Measurements from ENCODE around the gene SRPX2.
A peak's percentile ranks its signal among the peaks of the same experiment; 100 is the strongest.

The SRPX2 gene, protein sequence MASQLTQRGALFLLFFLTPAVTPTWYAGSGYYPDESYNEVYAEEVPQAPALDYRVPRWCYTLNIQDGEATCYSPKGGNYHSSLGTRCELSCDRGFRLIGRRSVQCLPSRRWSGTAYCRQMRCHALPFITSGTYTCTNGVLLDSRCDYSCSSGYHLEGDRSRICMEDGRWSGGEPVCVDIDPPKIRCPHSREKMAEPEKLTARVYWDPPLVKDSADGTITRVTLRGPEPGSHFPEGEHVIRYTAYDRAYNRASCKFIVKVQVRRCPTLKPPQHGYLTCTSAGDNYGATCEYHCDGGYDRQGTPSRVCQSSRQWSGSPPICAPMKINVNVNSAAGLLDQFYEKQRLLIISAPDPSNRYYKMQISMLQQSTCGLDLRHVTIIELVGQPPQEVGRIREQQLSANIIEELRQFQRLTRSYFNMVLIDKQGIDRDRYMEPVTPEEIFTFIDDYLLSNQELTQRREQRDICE

DNA sequence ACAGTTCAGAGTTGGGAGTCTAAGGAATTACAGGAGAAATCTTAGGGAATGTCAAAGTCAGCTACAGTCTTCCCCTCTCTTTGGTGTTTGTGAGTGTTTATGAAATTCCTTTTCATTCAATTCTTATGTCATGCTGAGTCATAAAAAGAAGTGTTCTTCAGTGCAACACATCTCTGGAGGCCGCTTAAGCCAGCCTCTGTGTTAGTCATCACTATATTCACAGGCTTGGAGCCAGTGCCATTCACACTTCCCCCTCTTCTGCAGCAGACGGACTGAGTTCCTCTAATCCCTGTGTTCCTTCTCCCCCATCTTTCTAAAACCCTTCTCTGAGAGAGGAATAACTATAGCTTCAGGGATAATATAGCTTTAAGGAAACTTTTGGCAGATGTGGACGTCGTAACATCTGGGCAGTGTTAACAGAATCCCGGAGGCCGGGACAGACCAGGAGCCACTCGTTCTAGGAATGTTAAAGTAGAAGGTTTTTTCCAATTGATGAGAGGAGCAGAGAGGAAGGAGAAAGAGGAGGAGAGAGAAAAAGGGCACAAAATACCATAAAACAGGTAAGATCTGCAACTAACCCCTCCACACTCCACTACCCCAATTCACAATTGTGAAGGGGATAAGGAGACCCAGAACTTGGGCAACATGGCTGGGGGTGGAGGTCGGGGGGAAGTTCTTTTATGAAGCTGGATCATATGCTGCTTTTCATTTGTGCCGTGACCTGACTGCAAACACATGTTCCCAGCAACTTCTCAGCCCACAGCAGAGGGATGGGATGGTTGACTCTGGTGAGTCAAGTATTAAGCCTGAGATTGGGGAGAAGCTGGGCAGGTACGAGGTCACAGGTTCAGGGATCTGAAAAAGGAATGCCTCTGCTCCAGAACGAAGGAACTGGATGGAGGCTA lies at the start of gene SRPX2:
TSS of gene SRPX2 (plus strand) at position 244 of the 905 bp plus-strand sequence. CDS start 2,124 bp downstream, outside the sequence.
- no peaks in the 10 kb centered on the region for H3K9me3 Mint-ChIP-seq
- H3K36me3 Mint-ChIP-seq (ENCODE audit: low read depth), result no peaks in the 10 kb centered on the region
- H3K27ac Mint-ChIP-seq, result no peak within 1 kb of the TSS
- no peak for DNase-seq
- no peak within 1 kb of the TSS for H3K4me3 Mint-ChIP-seq
- H3K27me3 Mint-ChIP-seq, result peaks cover 72% of the 10 kb centered on the region
- no peaks in the 10 kb centered on the region for H3K4me1 Mint-ChIP-seq (ENCODE audit: low read depth)

GRCh38 chrX:100596601-100597000 lies 47.4 kb upstream of the SRPX2 start:
- Mint-ChIP-seq H3K27me3 (peaks cover 64% of the 10 kb centered on the region), H3K9me3 (no peaks in the 10 kb centered on the region), H3K27ac (no peak overlapping the region), H3K36me3 (ENCODE audit: low read depth) (no peaks in the 10 kb centered on the region), H3K4me3 (no peak overlapping the region), H3K4me1 (ENCODE audit: low read depth) (peaks cover 10% of the 10 kb centered on the region)
- DNase-seq, result no peak

DNA sequence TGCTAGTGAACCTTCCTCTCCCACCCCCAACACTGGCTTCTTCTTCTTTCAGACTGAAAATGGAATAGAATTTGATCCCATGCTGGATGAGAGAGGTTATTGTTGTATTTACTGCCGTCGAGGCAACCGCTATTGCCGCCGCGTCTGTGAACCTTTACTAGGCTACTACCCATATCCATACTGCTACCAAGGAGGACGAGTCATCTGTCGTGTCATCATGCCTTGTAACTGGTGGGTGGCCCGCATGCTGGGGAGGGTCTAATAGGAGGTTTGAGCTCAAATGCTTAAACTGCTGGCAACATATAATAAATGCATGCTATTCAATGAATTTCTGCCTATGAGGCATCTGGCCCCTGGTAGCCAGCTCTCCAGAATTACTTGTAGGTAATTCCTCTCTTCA lies 44.5 kb upstream of the SRPX2 start:
- Mint-ChIP-seq H3K9me3 (no peaks in the 10 kb centered on the region), H3K4me3 (no peak overlapping the region), H3K27me3 (peaks cover 51% of the 10 kb centered on the region), H3K27ac (no peak overlapping the region), H3K36me3 (ENCODE audit: low read depth) (no peaks in the 10 kb centered on the region), H3K4me1 (ENCODE audit: low read depth) (peaks cover 10% of the 10 kb centered on the region)
- no peak for DNase-seq

- no peaks in the 10 kb centered on the region for H3K9me3 Mint-ChIP-seq
- DNase-seq, result no peak
- peaks cover 10% of the 10 kb centered on the region for H3K4me1 Mint-ChIP-seq (ENCODE audit: low read depth)
- no peaks in the 10 kb centered on the region for H3K36me3 Mint-ChIP-seq (ENCODE audit: low read depth)
- H3K27ac Mint-ChIP-seq, result no peak overlapping the region
- H3K4me3 Mint-ChIP-seq, result no peak overlapping the region
- peaks cover 47% of the 10 kb centered on the region for H3K27me3 Mint-ChIP-seq
Observed at GRCh38 chrX:100600340-100600739, 43.7 kb upstream of the SRPX2 start.

GRCh38 chrX:100600758-100601157 lies 43.2 kb upstream of the SRPX2 start:
- Mint-ChIP-seq H3K27ac (no peak overlapping the region), H3K27me3 (peaks cover 46% of the 10 kb centered on the region), H3K36me3 (ENCODE audit: low read depth) (no peaks in the 10 kb centered on the region), H3K9me3 (no peaks in the 10 kb centered on the region), H3K4me3 (no peak overlapping the region), H3K4me1 (ENCODE audit: low read depth) (peaks cover 10% of the 10 kb centered on the region)
- no peak for DNase-seq

DNA sequence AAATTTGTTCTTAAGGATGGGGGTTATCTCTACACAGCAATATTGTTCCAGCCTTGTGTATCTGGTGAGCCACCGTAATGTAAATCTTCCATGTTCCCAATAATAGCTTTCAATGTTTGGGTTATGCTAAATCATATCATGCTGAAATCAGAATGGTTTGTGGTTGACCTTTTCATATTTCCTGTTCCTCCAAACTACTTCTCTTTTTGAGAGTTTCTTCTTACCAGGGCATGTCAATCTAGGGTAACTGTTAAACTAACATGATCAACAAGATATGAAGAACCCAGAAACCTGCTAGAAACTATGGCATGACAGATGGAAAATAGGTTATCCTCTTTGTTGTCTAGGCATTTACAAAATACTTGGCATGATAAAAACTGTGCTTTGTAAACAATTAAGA lies 37.2 kb upstream of the SRPX2 start:
- Mint-ChIP-seq H3K27ac (no peak overlapping the region), H3K4me3 (no peak overlapping the region), H3K36me3 (ENCODE audit: low read depth) (no peaks in the 10 kb centered on the region), H3K9me3 (no peaks in the 10 kb centered on the region), H3K4me1 (ENCODE audit: low read depth) (peaks cover 10% of the 10 kb centered on the region), H3K27me3 (peaks cover 60% of the 10 kb centered on the region)
- no peak for DNase-seq

- H3K4me3 Mint-ChIP-seq, result no peak overlapping the region
- H3K9me3 Mint-ChIP-seq, result no peaks in the 10 kb centered on the region
- peaks cover 75% of the 10 kb centered on the region for H3K27me3 Mint-ChIP-seq
- no peak overlapping the region for H3K27ac Mint-ChIP-seq
- no peak for DNase-seq
- no peaks in the 10 kb centered on the region for H3K36me3 Mint-ChIP-seq (ENCODE audit: low read depth)
- H3K4me1 Mint-ChIP-seq (ENCODE audit: low read depth), result peaks cover 10% of the 10 kb centered on the region
Observed at GRCh38 chrX:100609591-100609990, 34.4 kb upstream of the SRPX2 start.

- Mint-ChIP-seq H3K4me3 (no peak overlapping the region), H3K27ac (no peak overlapping the region), H3K36me3 (ENCODE audit: low read depth) (no peaks in the 10 kb centered on the region), H3K4me1 (ENCODE audit: low read depth) (peaks cover under 1% of the 10 kb centered on the region), H3K27me3 (peaks cover 72% of the 10 kb centered on the region), H3K9me3 (no peaks in the 10 kb centered on the region)
- DNase-seq, result no peak
Observed at GRCh38 chrX:100611951-100612350, 32.0 kb upstream of the SRPX2 start.

- no peaks in the 10 kb centered on the region for H3K4me1 Mint-ChIP-seq (ENCODE audit: low read depth)
- H3K9me3 Mint-ChIP-seq, result no peaks in the 10 kb centered on the region
- H3K4me3 Mint-ChIP-seq, result no peak overlapping the region
- H3K36me3 Mint-ChIP-seq (ENCODE audit: low read depth), result no peaks in the 10 kb centered on the region
- H3K27me3 Mint-ChIP-seq, result peaks cover 62% of the 10 kb centered on the region
- no peak overlapping the region for H3K27ac Mint-ChIP-seq
- no peak for DNase-seq
Observed at GRCh38 chrX:100615005-100615404, 29.0 kb upstream of the SRPX2 start.

DNA sequence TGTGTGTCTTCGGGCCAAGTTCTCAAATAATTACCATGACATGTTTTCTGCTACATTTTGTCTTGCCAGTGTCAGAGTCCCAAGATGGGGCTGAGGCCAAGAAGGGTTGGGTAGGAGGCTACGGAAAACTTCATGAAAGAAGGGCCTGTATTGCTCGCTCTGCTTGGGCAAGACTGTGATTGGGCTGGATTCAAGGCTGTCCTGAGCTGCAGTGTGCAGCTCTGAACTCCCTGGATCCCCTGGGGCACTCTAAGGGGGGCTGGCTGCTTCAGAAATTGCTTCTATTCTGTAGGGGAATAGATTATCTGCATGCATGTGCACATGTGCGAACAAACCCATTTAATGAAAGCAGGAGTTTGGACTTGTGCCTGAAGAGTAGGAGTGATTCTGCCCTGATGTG lies 21.0 kb upstream of the SRPX2 start:
- peaks cover 35% of the 10 kb centered on the region for H3K27me3 Mint-ChIP-seq

DNA sequence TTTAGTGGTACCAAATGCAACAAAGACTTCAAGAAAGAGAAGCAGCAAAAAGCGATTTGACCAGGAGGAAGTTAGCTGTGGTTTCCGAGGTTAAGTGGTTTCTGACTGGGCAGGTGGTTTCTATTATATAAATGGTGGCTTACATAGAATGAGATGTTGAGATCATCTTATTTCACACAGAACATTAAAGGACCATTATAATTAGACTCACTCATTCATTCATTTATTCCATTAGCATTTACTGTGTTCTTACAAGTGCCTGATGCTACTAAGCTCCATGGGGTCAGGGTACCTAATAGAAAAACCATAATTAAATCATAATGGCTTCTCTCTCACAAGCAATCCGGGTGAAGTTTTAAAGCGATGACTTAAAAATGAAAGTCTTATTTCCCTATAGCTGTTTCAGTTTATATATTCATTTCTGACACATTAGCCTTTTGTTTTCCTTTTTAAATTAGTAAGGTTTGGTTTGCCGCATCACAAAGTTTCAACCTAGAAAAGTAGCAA lies 18.0 kb upstream of the SRPX2 start:
- H3K36me3 Mint-ChIP-seq (ENCODE audit: low read depth), result no peaks in the 10 kb centered on the region
- peaks cover 46% of the 10 kb centered on the region for H3K27me3 Mint-ChIP-seq
- H3K9me3 Mint-ChIP-seq, result no peaks in the 10 kb centered on the region
- peak overlapping the region; percentile 5 for H3K27ac Mint-ChIP-seq
- no peak for DNase-seq
- H3K4me3 Mint-ChIP-seq, result no peak overlapping the region
- peaks cover 10% of the 10 kb centered on the region for H3K4me1 Mint-ChIP-seq (ENCODE audit: low read depth)

More for the DNA sequence above, 21.0 kb upstream of the SRPX2 start:
- DNase-seq, result no peak
- Mint-ChIP-seq H3K9me3 (no peaks in the 10 kb centered on the region), H3K36me3 (ENCODE audit: low read depth) (no peaks in the 10 kb centered on the region), H3K4me1 (ENCODE audit: low read depth) (peaks cover 10% of the 10 kb centered on the region), H3K27ac (no peak overlapping the region), H3K4me3 (no peak overlapping the region)

DNA sequence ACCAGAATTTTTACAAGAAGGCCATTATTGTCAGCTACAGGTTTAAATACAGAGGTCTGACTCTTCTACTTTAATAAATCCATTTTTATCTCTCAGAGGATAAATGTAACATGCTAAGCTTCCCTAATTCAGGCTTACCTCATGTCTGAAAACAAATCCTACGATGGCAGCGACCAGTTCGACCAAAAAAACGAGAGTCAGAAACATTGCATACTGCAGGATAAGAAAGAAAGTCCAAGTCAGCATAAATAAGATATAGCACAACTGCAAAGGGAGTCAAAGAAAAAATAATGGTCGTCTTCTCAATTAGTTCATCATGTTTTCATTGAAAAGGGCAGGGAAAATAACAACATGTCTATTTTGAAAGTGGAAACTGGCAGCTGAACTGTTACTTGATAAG lies 9.0 kb upstream of the SRPX2 start:
- peaks cover 62% of the 10 kb centered on the region for H3K27me3 Mint-ChIP-seq
- peaks cover 6% of the 10 kb centered on the region for H3K4me1 Mint-ChIP-seq (ENCODE audit: low read depth)
- no peak for DNase-seq
- no peak overlapping the region for H3K27ac Mint-ChIP-seq
- H3K36me3 Mint-ChIP-seq (ENCODE audit: low read depth), result no peaks in the 10 kb centered on the region
- no peak overlapping the region for H3K4me3 Mint-ChIP-seq
- H3K9me3 Mint-ChIP-seq, result no peaks in the 10 kb centered on the region

DNA sequence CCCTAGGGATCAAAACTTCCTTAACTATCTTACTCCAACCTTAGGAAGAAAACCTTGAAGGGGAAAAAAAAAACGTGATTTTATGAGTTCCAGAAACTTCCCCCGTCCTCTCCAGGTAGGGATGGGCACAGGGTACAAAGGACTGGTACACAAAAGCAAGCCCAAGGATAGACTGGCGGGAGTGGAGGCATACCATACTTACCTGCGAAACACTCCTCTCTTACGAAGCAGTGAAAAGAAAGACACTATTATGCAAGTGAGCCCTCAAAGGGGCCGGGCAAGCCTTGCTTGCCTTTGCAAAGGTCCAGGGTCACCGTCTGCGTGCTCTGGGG lies 8.0 kb upstream of the SRPX2 start:
- Mint-ChIP-seq H3K27ac (no peak overlapping the region), H3K9me3 (no peaks in the 10 kb centered on the region), H3K4me1 (ENCODE audit: low read depth) (peaks cover 6% of the 10 kb centered on the region), H3K36me3 (ENCODE audit: low read depth) (no peaks in the 10 kb centered on the region), H3K4me3 (peak overlapping the region; percentile 83), H3K27me3 (peaks cover 61% of the 10 kb centered on the region)
- DNase-seq, result no peak

- peak; percentile 78 for DNase-seq
- no peaks in the 10 kb centered on the region for H3K36me3 Mint-ChIP-seq (ENCODE audit: low read depth)
- peak within 1 kb of the TSS; percentile 83 for H3K4me3 Mint-ChIP-seq
- peaks cover 6% of the 10 kb centered on the region for H3K4me1 Mint-ChIP-seq (ENCODE audit: low read depth)
- H3K27me3 Mint-ChIP-seq, result peaks cover 66% of the 10 kb centered on the region
- H3K27ac Mint-ChIP-seq, result peak within 1 kb of the TSS; percentile 81
- no peaks in the 10 kb centered on the region for H3K9me3 Mint-ChIP-seq
Observed at GRCh38 chrX:100636321-100636991, 7.5 kb upstream of the SRPX2 start, which contains the start of gene TSPAN6. TSS of gene TSPAN6 (minus strand) at chrX:100636806. CDS start at chrX:100636694, 112 bp downstream.
